Right atrium auricular region (tissue), 2 donors: ENCODE results near the gene HAGHL. TPM values are rescaled to one million over a fixed set of nuclear protein-coding genes. Genes with fewer than 3 reads are reported as not detected.
"Not testable (repeated sequence)": the region's sequence is repeated elsewhere in the genome, so short reads cannot be mapped to it uniquely, and the experiment has no call there.

Experiments
- DNase-seq: peaks from one replicate; pipeline ENCODE4 v3.0.0-alpha.2; 2019; ENCODE audit warnings: low spot score
- H3K27ac ChIP-seq, 2 donors: fragments of 200-600 bp; sonication (generic); 1 replicate in 1 of 2; 2 replicates in 1 of 2; pipeline ENCODE4 v1.5.1; 2016 to 2019
- H3K27me3 ChIP-seq, 2 donors: fragments of 200-600 bp; sonication (generic); one replicate each; pipeline versions ENCODE4 v1.5.1 to v1.6.0; 2017 to 2019
- H3K36me3 ChIP-seq: fragments of 200-600 bp; sonication (generic); one replicate; pipeline ENCODE4 v1.5.1; 2016
- H3K4me1 ChIP-seq, 2 donors: fragments of 200-600 bp; sonication (generic); one replicate each; pipeline versions ENCODE4 v1.5.1 to v1.6.0; 2017 to 2019
- H3K4me3 ChIP-seq, 2 donors: fragments of 200-600 bp; sonication (generic); 1 replicate in 1 of 2; 2 replicates in 1 of 2; pipeline ENCODE4 v1.5.1; 2017 to 2019; ENCODE audit warnings: mild to moderate bottlenecking in 1 of 2, moderate library complexity in 1 of 2
- H3K9me3 ChIP-seq, 2 donors: fragments of 200-600 bp; sonication (generic); one replicate each; pipeline ENCODE4 v1.5.1; 2019
- total RNA-seq, 2 donors: library from RNA; depleted of rRNA; stranded (reverse); fragments of >200 nt; gene quantifications; one replicate each; pipeline ENCODE4 v1.1.0, GENCODE V29; 2016
- TF ChIP-seq, protein P1 (sequence below), 2 donors: fragments of 200-600 bp; sonication (generic); IDR thresholded peaks; one replicate each; pipeline ENCODE4 v1.5.1; 2019; ENCODE audit warnings: antibody characterized with exemption in 2 of 2

HAGHL gene
- total RNA-seq, 2 donors from 2014 or later, result 9.6 to 9.7 TPM

DNA sequence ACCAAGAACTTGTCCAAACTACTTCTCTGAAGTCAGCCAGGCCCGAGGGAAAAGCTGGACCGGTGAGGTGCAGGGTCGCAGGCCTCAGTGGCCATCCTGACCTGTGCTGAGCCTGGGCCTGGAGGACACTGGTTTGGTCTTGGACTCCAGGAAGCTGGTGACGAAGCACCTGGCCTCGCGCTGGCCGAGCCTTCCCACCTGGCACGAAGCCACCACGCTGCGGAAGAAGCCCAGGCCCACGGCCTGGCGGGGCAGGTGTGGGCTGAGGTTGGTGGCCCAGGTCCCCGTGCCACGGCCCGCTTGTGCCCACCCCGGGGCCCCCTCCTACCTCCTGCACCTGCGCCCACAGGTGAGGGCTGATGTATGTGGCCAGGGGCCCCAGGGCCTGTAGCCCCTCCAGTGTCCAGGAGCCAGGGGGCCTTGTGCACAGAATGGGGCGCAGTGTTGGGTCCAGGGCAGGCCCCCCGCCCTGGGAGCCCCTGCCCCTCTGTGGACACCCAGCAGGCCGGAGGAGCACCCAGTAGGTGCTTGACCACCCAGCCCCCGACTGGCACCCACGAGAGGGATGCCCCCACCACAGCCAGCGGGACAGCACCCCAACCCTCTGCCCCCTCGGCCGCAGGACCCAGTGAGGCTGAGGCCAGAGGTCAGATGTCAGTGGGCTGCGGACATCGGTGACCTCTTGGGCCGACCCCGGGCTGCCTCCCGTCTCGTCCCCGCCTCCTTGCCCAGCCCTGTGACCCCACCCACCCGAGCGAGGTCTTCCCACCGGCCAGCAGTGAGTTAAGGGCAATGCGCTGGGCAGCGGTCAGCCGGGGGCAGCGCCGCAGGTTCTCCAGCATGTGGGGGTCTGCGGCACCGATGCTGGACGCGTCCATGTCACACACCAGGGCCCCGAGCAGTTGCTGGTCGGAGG, 47.4 kb downstream of the HAGHL start:
- Histone ChIP-seq H3K27ac (no peak overlapping the region), H3K4me1 (no peaks in the 10 kb centered on the region), H3K36me3 (no peaks in the 10 kb centered on the region), H3K4me3 (no peak overlapping the region), H3K9me3 (no peaks in the 10 kb centered on the region), H3K27me3 (no peaks in the 10 kb centered on the region)
- TF ChIP-seq, protein P1, sequence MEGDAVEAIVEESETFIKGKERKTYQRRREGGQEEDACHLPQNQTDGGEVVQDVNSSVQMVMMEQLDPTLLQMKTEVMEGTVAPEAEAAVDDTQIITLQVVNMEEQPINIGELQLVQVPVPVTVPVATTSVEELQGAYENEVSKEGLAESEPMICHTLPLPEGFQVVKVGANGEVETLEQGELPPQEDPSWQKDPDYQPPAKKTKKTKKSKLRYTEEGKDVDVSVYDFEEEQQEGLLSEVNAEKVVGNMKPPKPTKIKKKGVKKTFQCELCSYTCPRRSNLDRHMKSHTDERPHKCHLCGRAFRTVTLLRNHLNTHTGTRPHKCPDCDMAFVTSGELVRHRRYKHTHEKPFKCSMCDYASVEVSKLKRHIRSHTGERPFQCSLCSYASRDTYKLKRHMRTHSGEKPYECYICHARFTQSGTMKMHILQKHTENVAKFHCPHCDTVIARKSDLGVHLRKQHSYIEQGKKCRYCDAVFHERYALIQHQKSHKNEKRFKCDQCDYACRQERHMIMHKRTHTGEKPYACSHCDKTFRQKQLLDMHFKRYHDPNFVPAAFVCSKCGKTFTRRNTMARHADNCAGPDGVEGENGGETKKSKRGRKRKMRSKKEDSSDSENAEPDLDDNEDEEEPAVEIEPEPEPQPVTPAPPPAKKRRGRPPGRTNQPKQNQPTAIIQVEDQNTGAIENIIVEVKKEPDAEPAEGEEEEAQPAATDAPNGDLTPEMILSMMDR (IDR thresholded peaks at IDR 0.05), result no peak
- DNase-seq, result no peak

DNA sequence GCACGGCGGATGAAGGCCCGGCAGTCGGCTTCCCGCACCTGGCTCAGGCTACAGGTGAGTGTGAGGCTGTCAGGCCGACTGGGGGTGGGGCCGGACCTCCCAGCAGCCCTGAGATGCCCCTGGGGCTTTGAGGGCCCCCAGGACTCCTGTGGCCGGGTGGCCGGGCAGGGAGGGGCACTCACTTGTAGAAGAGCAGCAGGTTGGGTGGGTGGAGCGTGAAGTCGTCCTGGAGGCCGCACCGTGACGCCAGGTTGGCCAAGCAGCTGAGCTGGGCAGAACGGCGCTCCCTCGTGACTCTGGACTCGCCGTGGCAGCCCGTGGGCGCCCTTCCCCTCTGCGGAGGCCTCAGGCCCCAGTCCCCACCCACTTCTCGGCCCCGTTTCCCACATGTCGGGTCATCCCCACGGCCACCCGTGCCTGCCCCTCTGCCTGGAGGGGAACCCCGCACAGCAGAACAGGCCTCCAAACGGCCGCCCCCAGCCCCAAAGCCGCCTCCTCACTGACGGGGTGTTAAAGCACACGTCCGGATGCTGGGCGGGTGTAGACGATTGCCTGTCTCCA, 48.4 kb downstream of the HAGHL start:
- DNase-seq, result no peak
- Histone ChIP-seq H3K27me3 (no peaks in the 10 kb centered on the region), H3K36me3 (no peaks in the 10 kb centered on the region), H3K27ac (no peak overlapping the region), H3K9me3 (no peaks in the 10 kb centered on the region), H3K4me3 (no peak overlapping the region), H3K4me1 (no peaks in the 10 kb centered on the region)
- TF ChIP-seq, protein P1 (IDR thresholded peaks at IDR 0.05), result no peak

DNA sequence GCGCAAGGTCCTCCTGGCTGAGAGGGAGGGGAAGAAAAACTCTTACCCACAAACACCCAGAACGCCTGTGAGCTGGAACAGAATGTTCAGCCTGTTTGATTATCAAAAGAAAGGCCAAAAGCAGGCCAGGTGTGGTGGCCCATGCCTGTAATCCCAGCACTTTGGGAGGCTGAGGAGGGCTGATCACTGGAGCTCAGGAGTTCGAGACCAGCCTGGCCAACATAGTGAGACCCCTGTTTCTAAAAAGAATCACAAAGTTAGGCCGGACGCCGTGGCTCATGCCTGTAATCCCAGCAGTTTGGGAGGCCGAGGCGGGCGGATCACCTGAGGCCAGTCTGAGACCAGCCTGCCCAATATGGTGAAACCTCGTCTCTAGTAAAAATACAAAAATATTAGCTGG, 49.4 kb downstream of the HAGHL start:
- not testable (repeated sequence) for H3K9me3 ChIP-seq, H3K27ac ChIP-seq, DNase-seq, H3K27me3 ChIP-seq, H3K4me1 ChIP-seq, H3K4me3 ChIP-seq, H3K36me3 ChIP-seq

DNA sequence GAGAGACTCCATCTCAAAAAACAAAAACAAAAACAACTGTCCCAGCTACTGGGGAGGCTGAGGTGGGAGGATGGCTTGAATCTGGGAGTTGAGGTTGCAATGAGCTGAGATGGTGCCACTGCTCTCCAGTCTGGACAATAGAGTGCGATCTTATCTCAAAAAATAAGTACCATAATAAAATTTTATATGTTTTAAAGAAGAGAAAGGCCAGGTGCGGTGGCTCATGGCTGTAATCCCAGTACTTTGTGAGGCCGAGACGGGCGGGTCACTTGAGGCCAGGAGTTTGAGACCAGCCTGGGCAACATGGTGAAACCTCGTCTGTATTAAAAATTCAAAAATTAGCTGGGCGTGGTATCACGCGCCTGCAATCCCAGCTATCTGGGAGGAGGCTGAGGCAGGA, 49.9 kb downstream of the HAGHL start:
- TF ChIP-seq, protein P1 (IDR thresholded peaks at IDR 0.05), result no peak
- Histone ChIP-seq H3K4me3 (no peak overlapping the region), H3K27ac (no peak overlapping the region), H3K27me3 (no peaks in the 10 kb centered on the region), H3K36me3 (no peaks in the 10 kb centered on the region), H3K4me1 (no peaks in the 10 kb centered on the region), H3K9me3 (no peaks in the 10 kb centered on the region)
- no peak for DNase-seq

DNA sequence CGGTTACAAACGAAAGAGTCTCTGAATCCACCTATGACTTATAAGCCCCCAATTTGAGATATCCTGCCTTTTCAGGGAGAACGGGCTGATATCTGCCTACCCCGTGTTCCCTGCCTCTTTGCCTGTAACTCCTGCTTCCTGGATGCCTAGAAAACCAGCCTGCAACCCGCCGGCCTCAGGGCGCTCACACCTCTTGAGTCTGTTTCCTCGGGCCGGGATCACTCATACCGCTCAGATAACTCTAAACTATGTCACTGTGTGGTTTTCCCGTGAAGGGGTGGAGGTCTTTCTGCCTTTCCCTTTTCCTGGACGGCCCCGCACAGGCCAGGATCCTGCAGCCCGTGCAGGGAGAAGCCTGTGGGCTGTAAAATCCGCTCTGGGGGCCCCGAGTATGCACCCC, 50.9 kb downstream of the HAGHL start:
- no peaks in the 10 kb centered on the region for H3K36me3 ChIP-seq
- no peaks in the 10 kb centered on the region for H3K9me3 ChIP-seq
- no peak overlapping the region for H3K4me3 ChIP-seq
- H3K27ac ChIP-seq, result no peak overlapping the region
- H3K27me3 ChIP-seq, result no peaks in the 10 kb centered on the region
- no peak for DNase-seq
- TF ChIP-seq, protein P1 (IDR thresholded peaks at IDR 0.05), result no peak
- H3K4me1 ChIP-seq, result no peaks in the 10 kb centered on the region

DNA sequence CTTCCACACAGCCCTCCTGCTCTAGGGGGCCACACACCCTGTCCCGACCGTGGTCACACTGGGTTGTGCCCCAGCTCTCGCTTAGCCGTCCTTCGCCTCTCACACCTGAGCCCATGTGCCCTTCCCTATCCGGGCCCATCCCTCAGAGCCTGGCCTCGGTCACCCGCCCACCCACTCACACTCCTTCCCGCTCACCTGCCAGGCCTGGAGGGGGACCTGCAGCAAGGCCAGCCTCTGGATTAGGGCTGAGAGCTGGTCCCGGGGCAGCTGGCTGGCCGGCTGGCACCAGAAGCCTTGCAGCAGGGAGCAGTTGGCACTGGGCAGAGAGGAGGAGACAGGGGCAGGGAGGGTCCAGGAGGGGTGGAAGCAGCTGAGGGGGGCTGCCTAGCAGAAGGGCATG, 51.5 kb downstream of the HAGHL start:
- TF ChIP-seq, protein P1 (IDR thresholded peaks at IDR 0.05), result no peak
- peaks cover 0 to 2% of the 10 kb centered on the region in 2 donors for H3K4me1 ChIP-seq

More for the DNA sequence above, 51.5 kb downstream of the HAGHL start:
- no peaks in the 10 kb centered on the region for H3K36me3 ChIP-seq
- H3K4me3 ChIP-seq, result no peak overlapping the region
- no peaks in the 10 kb centered on the region for H3K27me3 ChIP-seq
- no peaks in the 10 kb centered on the region for H3K9me3 ChIP-seq
- DNase-seq, result no peak
- no peak overlapping the region for H3K27ac ChIP-seq
